Activated T-cell treated with anti-CD3 and anti-CD28 coated beads for 4 hours (primary cell): ENCODE measurements around the gene TGM4.
"Not testable (repeated sequence)": the region's sequence is repeated elsewhere in the genome, so short reads cannot be mapped to it uniquely, and the experiment has no call there.

Experiments
- DNase-seq: peaks from one replicate; pipeline ENCODE4 v3.0.0-alpha.2; 2020

TGM4 gene

GRCh38 chr3:44874308-44874707 is at the start of gene TGM4:
TGM4 (plus strand) TSS chr3:44874608; CDS start chr3:44874679, 71 bp downstream.
- DNase-seq, result no peak

DNA sequence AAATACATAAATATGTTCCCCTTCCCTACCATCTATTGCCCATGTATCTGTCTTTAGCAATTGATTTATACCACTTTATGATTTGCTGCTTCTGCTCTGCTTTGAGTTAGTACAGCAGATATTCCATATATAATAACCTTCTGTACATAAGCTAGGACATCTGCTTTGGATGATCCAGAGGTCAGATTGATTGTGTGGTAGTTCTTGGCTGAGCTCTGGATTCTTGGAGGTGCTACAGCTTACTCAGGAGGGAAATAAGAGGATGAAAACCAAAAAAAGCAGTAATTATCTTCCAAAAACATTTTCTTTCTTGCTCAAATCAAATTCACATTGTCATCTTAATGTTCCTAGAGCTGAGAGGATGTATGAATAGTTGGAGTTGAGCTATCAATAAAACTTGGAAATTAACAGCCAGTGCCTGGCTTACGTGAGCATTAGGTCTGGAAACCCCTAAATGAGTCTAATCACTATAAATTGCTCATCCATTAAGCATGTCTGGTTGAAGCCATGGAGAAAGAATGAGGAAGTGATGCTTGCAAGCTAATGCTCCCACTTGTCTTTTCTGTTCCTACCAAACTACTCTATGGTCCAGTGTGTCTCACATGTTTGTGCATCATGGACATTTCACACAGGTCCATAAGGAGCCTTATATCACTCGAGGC is 49.0 kb upstream of the TGM4 start:
- DNase-seq, result no peak

DNA sequence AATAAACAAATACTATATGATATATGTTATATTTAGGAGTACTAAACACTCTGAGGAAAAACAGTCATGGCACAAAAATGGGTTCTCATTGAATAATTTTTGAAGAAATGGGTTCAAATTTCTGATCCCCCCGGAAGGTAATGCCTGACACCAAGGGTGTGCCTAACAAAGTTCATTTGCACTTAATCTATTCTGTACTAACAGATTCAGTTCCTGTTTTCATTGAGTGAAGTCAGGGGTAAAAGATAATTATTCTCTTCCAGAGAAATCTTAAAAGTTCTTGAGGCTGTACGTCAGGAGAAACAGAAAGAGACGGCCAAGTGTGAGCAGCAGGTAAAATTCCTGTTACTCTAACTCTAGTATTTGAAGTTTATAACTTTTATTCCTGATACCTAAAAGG is 47.2 kb upstream of the TGM4 start:
- DNase-seq, result no peak

- no peak for DNase-seq
These were observed 43.2 kb upstream of the TGM4 start for GRCh38 chr3:44831232-44831631.

GRCh38 chr3:44832032-44832431 is 42.4 kb upstream of the TGM4 start:
- DNase-seq, result no peak

DNA sequence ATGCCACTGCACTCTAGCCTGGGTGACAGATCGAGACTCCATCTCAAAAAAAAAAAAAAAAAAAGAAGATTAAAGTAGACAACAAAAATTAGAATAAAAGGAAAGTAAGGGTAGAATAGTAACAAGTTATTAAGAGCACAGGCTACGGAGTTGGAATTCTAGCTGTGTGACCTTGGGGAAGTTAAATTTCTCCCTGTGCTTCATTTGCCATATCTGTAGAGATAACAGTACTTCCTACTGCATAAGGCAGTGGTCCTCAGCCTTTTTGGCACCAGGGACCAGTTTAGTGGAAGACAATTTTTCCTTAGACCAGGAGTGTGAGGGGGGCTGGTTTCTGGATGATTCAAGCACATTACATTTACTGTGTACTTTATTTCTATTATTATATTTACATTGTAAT is 41.4 kb upstream of the TGM4 start:
- no peak for DNase-seq

DNA sequence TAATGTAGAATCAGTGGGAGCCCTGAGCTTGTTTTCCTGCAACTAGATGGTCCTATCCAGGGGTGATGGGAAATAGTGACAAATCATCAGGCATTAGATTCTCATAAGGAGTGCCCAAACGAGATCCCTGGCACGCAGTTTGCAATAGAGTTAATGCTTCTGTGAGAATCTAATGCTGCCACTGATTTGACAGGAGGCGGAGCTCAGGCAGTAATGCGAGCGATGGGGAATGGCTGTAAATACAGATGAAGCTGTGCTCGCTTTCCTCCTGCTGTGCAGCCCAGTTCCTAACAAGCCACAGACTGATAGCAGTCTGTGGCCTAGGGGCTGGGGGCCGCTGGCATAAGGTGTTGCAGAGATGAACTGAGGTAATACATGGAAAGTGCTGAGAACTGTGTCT is 41.0 kb upstream of the TGM4 start:
- no peak for DNase-seq

- no peak for DNase-seq
These were observed 38.7 kb upstream of the TGM4 start for GRCh38 chr3:44835684-44836083.

DNA sequence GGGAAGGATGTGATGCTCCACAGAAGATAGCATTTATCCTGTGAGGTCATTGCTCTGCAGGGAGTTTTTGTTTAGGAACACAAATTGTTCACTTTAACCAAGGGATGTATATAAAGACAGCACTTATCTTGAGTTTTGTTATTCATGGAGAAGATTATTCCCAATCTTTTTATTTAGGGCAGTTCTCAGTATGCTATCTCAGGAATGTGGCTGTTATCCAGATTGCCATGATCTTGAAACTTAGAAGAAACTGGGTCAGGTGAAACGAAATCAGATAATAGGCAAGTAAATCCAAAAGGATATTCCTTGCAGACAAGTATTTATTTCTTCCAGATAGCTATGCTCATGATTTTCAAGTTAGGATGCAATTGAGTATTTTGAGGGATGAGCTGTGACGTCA is 32.0 kb upstream of the TGM4 start:
- no peak for DNase-seq

DNA sequence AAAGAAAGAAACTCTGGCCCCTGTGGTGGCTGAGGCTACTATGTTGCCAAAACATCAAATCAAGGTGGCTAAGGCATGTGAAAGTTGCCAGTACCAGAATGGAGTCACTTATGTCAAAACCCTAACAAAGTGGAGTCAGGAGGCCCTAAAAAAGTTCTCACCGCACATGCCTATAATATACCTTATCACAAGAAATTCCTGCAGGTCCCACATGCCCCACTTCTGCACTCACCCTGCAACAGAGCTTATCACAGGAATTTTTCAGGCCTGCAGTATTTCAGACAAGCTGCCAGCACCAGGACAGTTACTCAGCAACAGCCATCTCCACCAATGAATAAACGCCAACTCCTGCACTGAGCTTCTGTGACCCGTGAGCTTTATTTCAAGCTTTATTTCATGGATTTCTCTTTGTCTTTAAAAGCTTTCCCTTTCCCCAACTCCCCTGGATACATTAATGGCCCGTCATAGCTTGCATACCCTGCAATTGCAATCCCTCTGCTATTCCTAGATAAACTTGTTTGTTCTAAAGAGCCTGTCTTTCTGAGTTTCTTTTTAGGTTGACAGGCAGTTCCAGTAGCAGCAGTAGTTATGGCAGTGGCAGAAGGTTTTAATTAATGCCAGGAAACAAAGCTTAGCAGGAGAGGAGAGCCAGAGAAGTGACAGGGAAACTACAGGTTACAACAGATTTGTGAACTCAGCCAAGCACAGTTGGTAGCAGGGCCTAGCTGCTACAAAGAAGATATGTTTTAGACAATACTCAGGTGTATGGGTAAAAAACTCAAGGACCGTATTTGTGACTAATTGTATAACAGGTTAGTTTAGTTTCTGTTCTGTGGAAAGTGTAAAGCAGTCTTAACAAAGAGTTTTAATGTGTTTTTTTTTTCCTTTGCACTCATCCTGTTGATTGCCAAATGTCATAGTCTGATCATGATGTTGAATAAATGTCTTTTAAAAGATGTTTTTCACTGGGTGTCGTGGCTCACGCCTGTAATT is 28.6 kb upstream of the TGM4 start:
- no peak for DNase-seq

GRCh38 chr3:44848634-44849033 is 25.8 kb upstream of the TGM4 start:
- DNase-seq, result no peak

DNA sequence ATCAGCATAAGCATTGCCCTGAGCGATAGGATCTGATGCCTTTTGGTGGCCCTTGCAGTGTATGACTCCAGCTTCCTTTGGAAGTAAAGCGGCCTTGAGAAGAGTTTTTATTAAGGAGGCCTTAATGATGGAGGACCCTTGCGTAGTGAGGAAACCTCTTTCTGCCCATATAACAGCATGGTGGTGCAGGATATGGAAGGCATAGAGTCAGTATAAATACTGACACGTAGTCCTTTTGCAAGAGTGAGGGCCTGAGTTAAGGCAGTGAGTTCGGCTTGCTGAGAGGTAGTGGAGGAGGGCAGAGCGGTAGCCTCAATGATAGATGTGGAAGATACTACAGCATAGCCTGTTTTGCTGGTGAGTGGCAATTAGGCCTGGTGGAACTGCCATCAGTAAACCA is 17.7 kb upstream of the TGM4 start:
- DNase-seq, result not testable (repeated sequence)

DNA sequence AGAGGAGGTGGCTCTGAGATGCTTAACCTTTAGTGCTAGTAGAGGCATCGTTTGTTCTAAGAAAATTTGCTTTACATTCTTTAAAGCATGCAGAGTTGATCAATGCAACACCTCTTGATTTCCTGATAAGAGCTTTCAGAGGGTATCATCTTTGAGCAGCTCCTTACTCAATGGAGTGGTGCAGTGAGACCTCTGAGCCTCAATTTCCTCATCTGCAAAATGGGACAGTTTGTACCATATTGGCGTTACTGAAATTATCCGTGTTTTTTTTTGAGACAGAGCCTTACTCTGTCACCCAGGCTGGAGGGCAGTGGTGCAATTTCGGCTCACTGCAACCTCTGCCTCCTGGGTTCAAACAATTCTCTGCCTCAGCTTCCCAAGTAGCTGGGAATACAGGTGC is 14.3 kb upstream of the TGM4 start:
- no peak for DNase-seq

DNA sequence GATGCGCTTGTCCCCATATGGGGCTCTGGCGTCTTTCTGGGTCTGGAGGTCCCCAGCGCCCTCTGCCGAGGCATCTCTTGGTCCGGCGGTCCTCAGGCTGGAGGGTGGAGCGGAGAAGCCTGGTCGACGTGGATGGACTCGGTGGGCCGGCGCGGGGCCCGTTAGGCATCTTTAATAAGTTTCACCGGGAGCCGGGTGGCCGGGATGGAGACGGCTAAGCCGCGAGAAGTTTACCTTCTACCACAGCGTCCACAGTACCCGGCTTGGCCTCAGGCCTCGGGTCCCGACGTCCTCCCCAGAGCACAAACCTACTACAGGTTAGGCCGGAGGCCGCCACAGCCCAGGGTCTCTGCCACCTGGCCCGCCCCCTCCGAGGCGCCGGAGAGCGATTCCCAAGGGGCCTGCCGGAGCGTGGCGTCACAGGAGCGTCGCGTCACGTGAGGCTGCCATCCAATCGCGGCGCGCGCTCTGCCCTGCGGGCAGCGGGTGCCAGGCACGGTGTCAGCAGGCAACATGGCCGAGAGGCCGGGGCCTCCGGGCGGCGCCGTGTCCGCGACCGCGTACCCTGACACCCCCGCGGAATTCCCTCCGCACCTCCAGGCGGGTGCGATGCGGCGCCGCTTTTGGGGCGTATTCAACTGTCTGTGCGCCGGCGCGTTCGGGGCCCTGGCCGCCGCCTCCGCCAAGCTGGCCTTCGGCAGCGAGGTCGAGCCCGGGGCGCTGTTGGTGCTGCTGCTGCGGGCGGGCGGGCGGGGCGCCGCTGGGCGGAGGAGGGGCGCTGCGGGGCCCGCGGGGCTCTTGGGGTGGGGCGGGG is 12.8 kb upstream of the TGM4 start, which contains the start of gene TMEM42:
TMEM42 (plus strand) TSS at position 501 of the 814 bp plus-strand sequence; CDS start at position 514, 13 bp downstream.
- DNase-seq, result peak; percentile 80

DNA sequence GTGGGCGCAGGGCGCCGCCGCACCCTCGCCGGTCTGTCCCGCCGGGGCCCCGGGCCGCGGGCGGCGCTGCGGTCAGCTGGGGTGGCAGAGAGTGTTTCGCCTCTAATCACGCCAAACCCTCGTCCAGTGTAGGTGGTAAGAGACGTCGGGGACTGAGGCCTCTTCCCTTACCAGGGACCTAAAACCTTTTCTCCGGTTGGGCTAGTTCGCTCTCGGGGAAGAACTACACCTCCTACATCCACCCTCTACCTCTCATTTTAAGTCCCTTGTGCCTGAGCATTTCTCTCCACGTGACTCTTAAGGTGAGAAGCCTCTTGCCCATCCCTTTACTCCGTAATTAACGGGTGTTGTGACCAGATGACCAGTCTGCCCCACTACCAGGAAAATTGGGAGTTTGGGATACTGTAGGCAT is 12.2 kb upstream of the TGM4 start:
- DNase-seq, result peak; percentile 20

- no peak for DNase-seq
These were observed 9.0 kb upstream of the TGM4 start for GRCh38 chr3:44865272-44866035.

GRCh38 chr3:44867421-44868111 is 6.8 kb upstream of the TGM4 start:
- no peak for DNase-seq

DNA sequence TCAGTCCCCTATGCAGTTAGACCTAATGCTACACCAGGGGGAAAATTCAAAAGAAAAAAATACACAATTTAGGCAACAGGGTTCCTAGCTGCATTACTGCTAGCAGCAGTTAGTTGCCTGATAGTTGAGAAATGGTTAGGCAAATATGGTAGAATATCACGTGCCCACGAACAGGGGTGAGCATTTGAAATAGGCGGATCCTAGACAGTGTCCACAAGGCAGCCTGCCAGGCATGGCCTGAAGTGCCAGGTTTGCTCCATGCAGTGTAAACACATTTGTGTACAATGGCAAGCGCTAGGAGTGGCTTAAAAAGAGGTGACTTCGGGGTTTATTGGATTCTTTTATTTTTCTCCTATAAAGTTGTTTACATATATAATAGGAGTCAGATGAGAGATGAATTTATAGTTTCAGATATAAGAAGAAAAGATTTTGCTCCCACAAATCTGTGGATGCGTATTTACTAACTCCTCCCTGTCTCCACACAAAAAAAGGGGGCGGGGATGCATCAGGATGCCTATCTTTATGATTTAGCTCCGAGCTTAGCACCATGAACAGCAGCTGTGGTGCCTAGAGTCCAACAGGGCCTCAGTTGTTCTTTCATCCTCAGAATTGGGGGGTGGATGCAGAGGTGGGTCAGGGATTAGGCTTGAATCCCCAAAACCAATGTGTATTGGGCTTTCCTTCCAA is 3.9 kb upstream of the TGM4 start:
- no peak for DNase-seq

DNA sequence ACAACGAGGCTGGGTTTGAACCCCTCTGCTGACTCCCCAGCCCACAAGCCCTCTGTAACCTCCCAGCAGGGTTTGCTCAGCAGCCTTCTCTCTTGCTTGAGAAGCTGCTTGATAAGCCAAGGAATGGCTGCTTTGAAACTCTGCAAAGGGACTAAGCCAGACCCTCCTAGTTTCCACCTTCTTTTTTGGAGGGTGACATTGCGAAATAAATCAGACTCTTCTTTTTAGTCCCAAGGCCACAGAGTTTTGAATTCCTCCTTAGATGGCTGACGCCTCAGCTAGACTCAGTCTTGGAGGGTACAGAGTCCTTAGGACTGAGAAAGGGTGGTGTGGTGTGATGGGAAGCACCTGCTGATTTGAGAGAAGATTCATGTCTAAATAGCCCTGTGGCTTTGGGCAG is 1.2 kb downstream of the TGM4 start:
- DNase-seq, result no peak

- DNase-seq, result no peak
These were observed 2.9 kb downstream of the TGM4 start for GRCh38 chr3:44877333-44877732.

GRCh38 chr3:44880284-44880683 is 5.9 kb downstream of the TGM4 start:
- no peak for DNase-seq
